GM18870 (cell line): ENCODE results near the gene LRRN2.
A peak's percentile ranks its signal among the peaks of the same experiment; 100 is the strongest.

Experiments
- ATAC-seq: cut with Tn5 transposase; IDR thresholded peaks from one replicate; pipeline ENCODE4 v1.9.1; 2021; ENCODE audit warnings: moderate library complexity; ENCODE audit not compliant: unreplicated experiment

LRRN2 gene

GRCh38 chr1:204602871-204603542 is 82.5 kb downstream of the LRRN2 start:
- no peak for ATAC-seq

GRCh38 chr1:204602111-204602579 is 83.4 kb downstream of the LRRN2 start:
- no peak for ATAC-seq

GRCh38 chr1:204600968-204601367 is 84.6 kb downstream of the LRRN2 start:
- ATAC-seq, result no peak

- ATAC-seq, result no peak
Measured at GRCh38 chr1:204600203-204600602, 85.3 kb downstream of the LRRN2 start.

GRCh38 chr1:204599596-204599995 is 85.9 kb downstream of the LRRN2 start:
- no peak for ATAC-seq

- no peak for ATAC-seq
Measured at GRCh38 chr1:204599098-204599497, 86.4 kb downstream of the LRRN2 start.

- no peak for ATAC-seq
Measured at GRCh38 chr1:204598319-204598969, 87.1 kb downstream of the LRRN2 start.

- no peak for ATAC-seq
Measured at GRCh38 chr1:204592246-204592948, 93.1 kb downstream of the LRRN2 start.

- ATAC-seq, result no peak
Measured at GRCh38 chr1:204591473-204592090, 94.0 kb downstream of the LRRN2 start.

GRCh38 chr1:204589409-204590038 is 96.0 kb downstream of the LRRN2 start:
- ATAC-seq, result no peak

- no peak for ATAC-seq
Measured at GRCh38 chr1:204588826-204589225, 96.7 kb downstream of the LRRN2 start.

GRCh38 chr1:204587621-204588020 is 97.9 kb downstream of the LRRN2 start:
- no peak for ATAC-seq

- no peak for ATAC-seq
Measured at GRCh38 chr1:204584699-204585372, 100.7 kb downstream of the LRRN2 start.

GRCh38 chr1:204583909-204584632 is 101.5 kb downstream of the LRRN2 start:
- no peak for ATAC-seq

GRCh38 chr1:204581759-204582158 is 103.8 kb downstream of the LRRN2 start:
- ATAC-seq, result no peak

- ATAC-seq, result no peak
Measured at GRCh38 chr1:204580862-204581261, 104.7 kb downstream of the LRRN2 start.

- ATAC-seq, result no peak
Measured at GRCh38 chr1:204579681-204580080, 105.9 kb downstream of the LRRN2 start.

- ATAC-seq, result peak; percentile 73
Measured at GRCh38 chr1:204578867-204579664, 106.5 kb downstream of the LRRN2 start.
